22Rv1 (cell line): ENCODE results near the gene TES.

Source experiments
- CTCF ChIP-seq: fragments of 450-650 bp; IDR thresholded peaks from 2 replicates; pipeline ENCODE4 v1.5.1; 2017; ENCODE audit warnings: mild to moderate bottlenecking
- ZFX ChIP-seq: fragments of 450-650 bp; IDR thresholded peaks from 2 replicates; pipeline ENCODE4 v1.6.1; 2017; ENCODE audit warnings: antibody characterized with exemption, borderline replicate concordance

GRCh38 chr7:116231543-116231942, 21.2 kb downstream of the TES start:
- no peak for TF ChIP-seq CTCF
- no peak for TF ChIP-seq ZFX
